Left renal cortex interstitium (tissue), 4 donors: ENCODE data around the gene PEX14. TPM values are rescaled to one million over a fixed set of nuclear protein-coding genes. Genes with fewer than 3 reads are reported as not detected.

Source experiments
- DNase-seq, 4 donors: peaks; one replicate each; pipeline ENCODE4 v3.0.0-alpha.2; 2013; ENCODE audit warnings: low read depth in 4 of 4, low spot score in 2 of 4, missing footprints in 1 of 4
- polyA plus RNA-seq, 4 donors: library from polyadenylated mRNA; unstranded; fragments of 120-200 nt; gene quantifications; one replicate each; pipeline ENCODE4 v1.2.1, GENCODE V29; 2013; ENCODE audit not compliant: insufficient read length in 4 of 4

Gene PEX14
- polyA plus RNA-seq, 4 donors: 18.6 to 27.9 (median 24.9) TPM

DNA sequence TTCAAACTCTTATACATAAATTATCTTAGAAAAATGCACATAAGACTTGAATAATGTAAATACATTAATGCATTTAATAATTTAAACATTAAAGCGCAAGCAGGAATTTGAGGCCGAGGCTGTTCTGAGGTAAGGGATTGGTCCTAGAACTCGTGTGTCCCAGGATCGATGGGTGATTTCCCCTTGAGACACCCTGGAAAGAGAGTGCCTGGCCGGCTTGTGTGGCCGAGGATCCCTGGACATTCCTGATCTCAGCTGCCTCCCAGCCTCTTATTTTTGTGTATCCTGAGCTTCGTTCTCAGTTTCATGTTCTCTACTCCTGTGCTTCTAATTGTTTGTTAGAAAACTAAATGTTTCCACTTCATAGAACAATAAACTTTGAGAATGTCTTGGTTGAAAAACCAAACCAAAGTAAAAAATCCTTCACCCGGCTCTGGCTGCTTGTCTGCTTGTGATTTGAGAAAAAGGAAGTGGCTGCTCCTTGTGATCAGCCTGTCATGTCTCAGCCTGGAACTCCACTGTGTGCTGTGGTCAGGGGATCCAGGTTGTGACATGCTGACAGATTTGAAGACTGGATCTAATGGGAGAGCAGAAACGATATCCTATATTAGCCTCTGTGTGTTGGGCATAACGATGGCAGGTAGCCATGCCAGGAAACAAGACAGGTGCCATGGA, 40.7 kb downstream of the PEX14 start:
- no peak for DNase-seq

DNA sequence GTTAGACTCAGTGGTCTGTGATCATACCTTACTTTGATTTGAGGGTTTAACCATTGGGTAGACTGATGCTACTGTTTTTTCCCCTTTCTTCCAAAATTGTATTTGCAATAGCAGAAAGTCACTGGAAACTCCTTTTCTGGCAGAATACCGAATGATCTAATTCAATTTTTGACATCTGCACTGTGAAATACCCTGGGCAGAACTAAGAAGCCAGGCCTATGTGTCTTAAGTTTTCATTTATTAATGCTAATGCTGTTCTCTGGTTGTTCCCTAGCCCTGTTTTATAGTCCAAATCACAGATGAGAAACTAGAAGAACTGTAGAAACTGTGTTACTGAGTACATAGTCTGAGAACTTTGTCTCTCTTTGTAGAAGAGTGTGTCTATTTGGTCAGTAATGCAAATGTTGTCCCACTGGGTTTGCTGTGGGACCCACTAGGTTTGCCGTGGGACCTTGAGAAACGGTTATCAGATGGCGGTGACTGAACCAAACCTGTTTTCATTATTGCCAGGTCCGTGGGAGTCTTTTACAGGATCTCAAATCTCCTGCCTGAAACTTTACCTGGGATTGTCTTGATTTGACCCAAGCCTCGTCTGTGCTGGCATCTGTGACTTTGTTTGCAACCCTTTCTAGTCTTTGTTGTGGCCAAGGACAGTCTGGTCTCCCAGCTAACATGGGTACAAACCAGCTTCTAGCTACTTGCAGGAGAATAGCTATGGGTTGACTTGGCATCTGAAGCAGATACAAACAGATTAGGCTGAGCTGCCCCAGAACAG, 41.4 kb downstream of the PEX14 start:
- no peak for DNase-seq

DNA sequence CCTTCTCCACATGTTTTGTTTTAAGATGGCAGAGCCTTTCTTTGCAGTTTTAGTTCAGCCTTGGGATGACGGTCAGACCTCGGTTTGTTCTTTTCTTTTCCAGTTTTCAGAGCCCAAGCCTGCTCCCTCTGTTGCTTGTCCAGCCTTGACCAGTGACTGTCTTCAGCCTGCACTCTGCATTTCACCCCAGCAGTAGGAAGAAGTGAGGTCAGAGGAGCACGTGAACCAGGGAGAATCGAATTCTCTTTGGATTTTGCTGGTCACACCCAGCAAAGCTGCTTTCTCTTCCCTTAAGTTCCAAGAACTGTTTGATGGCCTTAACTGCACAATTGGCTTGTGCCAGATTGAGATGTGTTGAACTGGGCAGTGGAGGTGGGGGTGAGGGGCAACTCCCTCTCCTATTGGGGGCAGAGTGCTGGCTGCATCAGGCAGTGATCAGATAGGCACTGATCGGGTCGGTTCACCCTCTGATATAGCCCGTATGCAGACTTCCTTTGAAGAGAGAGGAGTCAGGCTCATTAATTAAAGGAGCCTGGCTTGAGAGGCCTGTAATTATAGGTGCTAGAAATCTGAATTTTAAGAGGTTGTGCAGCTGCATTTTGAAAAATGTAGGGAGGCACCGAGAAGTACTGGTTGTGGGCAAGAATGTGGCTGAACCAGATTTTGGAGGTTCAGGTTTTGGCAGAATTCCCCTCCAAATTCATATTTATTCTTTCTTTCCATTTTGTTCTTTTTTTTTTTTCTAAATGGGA, 42.4 kb downstream of the PEX14 start:
- DNase-seq: no peak

DNA sequence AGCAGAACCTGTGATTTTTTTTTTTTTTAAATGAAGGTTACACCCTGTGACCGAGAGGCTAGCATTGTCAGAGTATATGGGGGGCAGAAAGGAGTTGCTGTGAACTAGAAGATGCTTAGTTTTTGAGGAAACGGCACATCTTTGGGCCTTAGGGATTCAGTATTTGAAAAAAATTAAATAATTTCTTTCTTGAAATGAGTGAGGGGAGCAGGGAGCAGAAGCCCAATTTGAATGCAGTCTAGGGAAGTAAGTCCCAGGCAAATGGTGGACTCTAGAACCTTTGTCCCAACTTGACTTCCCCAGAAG, 42.9 kb downstream of the PEX14 start:
- no peak for DNase-seq

DNA sequence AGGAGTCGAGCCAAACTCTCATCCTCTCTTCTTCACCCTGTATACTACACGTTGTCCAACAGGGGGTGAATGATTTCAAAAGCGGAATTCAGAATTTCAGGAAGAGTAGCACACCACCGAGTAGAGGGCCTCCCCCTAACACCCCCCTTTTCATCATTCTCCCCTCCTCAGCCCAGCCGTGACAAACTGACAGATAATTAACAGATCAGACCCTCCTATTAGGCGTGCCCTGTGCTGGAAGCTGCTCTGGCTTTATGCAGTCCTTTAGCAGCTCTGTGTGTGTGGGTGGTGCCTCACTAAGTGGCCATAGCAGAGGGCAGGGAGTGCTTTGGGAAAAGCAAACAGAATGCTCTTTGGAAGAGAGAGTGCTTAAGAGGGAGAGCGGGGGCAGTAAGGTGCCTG, 44.3 kb downstream of the PEX14 start:
- DNase-seq: no peak

DNA sequence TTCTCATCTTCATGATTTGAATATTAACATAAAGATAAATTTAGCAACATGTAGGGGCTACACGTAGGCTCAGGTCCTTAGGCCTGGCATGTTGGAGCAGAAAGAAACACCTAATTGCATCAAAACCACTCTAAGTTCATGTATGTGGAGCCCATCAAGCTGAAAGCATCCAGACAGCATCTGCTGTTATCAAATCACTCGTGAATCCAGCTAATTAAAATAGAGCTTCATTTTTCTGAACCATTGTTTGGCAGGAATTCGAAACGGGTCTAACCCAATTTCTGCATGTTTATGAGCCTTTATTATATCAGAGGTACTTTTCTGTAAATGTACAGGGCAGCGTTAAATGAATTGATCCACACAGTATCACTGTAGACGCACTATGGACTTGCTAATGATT, 45.7 kb downstream of the PEX14 start:
- DNase-seq: no peak

DNA sequence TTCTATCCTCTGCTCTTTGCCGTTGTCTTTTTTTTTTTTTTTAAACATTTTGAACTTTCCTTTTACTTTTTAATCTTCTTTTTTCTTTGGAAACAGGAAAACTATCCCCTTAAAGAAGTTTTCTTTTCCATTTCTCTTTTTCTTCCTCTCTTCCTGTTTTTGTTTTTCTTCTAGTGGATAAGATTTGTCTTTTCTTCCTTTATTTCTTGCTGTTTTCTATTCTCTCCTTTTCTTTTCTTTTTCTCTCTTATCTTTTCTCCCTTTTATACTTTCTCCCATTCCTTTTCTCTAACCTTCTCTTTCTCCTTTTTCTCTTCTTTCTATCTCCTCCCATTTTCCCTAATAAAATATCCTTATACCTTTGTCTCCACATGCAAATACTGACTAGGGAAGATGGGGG, 46.2 kb downstream of the PEX14 start:
- no peak for DNase-seq

DNA sequence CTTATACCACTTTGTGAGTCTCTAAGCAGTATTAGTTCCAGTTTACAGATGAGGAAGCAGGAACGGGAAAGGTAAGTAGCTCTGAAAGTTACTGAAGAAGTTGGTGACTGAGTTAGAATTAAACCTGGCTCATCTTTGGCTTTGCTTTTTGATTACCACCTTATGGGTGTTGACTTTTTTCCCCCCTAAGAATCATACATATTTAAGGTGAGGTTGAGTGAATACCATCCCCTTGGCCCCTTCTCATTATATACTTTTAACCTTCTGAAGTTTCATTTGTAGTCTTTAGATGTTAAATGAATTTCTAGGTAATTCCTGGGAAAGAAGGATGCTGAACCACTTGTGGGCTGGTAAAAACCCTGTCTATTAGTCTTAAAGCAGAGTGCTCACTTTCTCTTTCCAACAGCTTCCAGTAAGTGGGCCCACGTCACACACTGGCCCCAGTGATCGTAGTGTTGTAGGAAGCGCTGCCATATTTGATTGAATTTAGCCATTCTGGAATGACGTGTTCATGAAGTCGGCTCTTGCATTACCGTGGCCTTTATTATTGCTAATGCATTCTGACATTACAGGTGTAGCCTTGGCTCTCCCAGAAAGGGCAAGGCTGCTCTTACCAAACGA, 46.9 kb downstream of the PEX14 start:
- no peak for DNase-seq

DNA sequence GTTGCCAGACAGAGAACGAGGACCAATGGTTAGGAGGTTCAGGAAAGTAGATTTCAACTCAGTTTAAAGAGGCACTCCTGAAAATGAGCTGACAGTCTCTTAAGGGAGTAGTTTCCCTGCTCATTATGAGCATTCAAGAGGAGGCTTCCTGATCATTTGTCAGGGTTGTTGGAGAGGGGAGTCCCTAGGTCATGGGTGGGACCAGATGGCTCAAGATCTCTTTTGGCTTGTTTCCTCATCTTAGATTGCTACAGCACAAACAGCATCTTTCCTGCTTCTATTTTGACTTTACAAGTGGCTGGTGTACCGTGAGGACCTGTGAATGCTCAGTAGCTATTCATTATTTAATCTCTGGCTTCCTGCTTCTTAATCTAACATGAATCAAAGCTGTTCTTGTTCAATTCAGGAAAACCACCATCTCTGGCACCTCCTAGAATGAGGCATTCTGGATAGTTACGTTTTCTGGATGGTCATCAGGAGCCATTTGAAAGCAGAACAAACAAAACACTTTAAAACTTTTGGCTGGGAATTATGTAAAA, 47.6 kb downstream of the PEX14 start:
- DNase-seq: no peak

DNA sequence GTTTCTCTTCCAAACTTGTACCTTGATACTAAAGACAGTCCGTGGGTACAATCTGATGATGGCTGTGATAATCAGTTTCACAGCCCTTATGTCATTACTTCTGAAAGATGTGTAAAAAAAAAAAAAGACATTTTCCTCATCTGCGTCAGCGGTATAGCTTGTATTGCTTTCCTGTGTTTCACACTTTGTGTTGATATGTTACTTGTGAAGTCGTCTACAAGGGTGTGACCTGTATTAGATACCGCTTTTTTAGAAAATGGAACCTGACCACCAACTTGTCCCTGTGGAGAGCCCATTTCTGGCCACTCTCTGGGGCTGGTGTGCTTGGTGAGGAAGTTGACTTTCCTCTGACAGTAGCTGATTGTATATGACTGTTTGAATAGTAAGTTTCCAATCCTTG, 50.5 kb downstream of the PEX14 start:
- DNase-seq: no peak

DNA sequence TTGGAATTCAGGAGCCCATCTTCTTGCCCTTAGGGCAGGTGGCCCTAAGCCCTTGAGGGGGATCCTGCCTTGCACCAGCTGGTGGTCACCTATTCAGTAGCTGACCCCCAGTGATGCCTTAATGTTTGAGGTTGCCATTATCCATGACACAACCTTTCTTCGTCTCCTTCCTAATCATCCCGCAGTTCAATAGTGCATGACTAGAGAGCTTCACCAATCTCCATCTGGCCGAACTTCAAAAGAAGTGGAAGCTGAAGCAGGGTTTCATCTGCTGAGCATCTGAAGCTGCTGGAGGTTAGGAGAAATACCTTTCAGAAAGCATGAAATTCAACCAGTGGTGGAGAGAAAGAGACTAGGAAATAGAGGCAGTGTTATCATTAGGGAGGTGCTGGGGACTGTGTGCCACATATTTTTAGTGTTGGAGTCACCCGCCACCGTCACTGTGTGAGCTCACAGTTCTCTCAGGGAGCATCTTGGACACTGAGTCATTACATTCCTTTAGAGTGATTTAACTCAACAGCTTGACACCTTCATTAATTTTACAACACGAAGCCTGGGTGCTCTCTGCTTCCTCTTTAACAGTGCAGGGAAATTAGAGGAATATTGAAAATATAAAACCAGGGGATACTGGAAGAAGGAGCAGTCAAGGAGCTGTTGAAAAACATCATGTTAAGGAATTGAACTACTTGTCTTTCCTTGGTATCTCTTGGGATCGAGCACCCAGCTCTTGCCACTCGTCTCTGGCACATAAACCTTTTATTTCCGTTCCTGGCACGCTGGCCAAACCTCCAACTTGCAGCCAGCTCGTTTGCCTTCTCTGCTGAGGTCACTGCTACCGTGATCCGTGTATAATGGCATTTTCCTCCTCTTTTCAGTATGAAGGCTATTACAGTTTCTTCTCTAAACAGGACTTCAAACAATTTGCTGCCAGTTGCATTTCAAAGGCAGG, 53.6 kb downstream of the PEX14 start:
- no peak for DNase-seq

DNA sequence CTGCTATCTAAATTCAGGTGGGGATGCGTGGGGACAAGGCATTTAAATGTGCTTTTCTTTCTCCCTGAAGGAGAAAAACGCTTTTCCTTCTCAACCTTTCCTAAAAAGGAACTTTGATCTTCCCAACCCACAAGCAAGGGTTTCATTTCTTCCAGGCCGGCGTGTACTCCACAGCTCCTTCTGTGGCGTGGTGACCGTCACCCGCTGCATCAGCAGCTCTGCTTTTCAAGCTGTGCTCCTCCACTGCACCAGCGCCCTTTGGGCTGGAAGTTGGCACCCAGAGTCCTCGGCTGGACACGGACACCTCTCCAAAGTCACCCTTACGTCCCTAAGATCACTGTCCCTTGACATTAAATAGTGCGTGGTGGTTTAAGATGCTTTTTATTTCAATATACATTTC, 54.3 kb downstream of the PEX14 start:
- no peak for DNase-seq

DNA sequence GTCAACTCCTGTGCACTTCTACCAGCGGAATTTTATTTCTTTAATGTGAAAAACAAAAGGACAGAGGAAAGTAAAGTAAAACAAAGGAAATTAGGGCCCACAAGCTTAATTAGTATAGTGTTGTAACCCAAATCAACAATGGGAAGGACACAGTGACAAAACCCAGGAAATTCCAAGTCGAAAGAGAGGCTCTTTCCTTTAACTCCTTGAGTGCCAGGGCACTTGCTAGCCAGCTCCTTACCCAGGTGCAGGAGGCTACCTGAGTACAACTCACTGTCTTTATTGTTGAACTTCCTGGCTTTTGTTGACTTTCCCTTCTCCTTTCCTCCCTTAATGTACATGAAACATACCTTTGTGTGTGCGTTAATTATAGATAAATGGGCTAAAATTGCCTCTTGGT, 55.0 kb downstream of the PEX14 start:
- no peak for DNase-seq

DNA sequence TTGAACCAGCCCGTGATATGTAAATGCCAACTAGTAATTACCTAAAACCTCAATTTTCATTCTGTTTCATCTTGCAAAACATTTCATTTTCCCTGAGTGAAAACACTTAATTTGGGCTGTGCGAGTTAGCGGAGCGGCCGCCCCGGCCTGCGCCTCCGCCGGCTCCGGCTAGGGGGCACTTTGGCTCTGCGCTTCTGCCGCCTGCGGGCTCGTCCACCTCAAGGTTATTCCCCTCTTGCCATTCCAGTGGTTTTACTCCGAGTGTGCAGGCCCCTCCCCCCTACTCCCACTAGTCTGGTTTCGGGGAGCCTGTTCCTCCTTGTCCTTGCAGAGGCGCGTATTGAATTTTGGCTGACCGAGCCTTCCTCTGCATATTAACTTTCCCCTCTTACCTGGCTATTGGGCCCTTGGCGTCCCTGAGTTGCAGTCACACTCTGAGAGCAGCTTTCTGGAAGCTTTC, 55.6 kb downstream of the PEX14 start:
- no peak for DNase-seq

DNA sequence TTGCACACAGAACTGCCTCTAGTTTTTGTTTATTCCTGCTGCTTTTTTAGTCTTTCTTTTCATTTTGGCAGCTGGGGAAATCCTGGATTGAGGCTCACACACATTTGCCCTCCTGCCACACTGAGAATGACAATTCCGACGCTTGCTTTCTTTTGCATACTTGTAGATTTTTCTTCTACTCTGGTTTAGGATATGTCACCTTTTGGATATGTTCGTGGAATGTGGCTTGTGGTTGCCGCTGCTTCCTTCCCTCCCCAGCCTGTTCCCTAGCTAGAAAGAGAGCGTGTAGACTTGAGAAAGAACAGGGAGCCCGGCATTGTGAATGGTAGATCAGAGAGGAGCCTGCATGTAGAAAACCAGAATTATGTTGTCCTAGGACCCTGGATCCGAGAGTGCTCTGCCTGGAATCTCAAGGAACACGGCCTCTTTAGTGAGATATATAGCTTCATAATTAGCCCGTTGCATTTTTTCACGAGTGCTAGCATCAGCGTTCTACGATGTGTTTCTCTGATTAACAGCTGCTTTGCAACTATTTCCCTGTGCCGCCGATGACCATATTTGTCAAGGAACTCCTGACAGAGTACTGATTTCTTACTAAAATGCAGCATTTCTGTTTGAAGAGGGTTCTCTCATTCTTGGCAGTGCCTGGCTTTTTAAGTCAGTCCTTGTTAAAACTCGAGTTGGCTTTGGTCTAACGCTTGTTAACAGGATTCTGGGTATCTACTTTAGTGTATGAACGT, 56.2 kb downstream of the PEX14 start:
- DNase-seq: no peak

DNA sequence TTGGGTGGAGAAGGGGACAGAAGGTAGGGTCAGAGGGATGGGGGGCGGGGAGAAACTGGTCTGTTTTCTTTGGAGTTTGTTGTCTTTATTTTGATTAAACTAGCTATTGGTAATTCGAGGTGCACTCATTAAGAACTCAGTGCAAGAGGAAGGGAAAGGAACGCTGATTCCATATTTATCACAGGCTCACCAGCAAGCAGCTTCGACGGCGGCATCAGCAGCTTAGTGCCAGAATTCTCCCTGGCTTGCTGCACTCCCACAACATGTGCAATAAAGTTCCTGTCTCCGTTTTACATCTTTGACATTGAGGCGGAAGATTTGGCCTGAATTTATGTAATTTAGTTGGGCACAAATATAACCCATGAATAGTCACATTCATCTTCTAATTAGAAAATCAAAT, 57.6 kb downstream of the PEX14 start:
- no peak for DNase-seq

DNA sequence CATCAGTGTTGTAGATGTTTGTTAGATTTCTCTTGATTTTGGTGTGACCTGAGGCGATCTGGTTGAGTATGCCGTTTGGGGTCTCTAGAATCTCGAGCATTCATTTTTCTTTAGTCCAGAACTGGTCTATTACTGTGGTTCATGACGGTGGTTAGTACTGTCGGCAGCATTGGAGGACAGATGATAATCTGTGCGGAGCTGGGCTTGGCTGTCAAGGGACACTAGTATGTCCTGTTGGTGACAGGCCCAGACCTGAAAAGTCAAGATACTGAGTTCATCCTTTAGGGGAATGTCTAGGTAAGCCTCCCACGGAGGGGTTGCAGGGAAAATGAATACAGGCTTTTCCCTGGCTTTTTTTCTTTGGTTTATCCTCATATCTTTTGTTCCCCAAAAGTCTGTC, 59.8 kb downstream of the PEX14 start:
- DNase-seq: no peak

DNA sequence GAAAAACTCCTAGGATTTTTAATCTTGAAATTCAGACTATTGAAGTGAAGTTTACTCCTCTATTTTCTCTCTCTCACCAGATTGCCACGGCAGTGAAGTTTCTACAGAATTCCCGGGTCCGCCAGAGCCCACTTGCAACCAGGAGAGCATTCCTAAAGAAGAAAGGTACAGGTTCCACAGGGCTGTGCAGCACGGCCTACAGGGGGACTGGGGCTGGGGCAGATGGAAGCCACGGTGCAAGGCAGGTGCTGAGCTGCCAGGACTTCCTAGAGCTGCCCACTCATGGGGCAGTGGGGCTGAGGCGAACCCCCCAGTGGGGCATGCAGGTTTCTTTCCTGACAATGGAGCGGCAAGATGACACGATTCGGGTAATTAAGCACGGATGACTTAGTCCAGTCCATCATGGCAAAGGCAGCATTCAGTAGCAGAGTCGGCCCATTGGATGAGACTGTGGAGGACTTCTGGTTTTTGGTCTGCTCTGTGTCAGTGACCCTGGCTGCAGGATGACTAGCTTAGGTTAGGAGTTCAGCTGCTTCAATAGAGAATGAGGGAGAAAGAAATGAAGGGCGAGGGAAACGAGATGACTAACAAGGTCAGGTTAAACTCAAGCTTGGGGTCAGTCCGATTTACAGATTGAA, 61.5 kb downstream of the PEX14 start:
- no peak for DNase-seq
